ENCODE data around the gene ADAM33.

ADAM33 gene

DNA sequence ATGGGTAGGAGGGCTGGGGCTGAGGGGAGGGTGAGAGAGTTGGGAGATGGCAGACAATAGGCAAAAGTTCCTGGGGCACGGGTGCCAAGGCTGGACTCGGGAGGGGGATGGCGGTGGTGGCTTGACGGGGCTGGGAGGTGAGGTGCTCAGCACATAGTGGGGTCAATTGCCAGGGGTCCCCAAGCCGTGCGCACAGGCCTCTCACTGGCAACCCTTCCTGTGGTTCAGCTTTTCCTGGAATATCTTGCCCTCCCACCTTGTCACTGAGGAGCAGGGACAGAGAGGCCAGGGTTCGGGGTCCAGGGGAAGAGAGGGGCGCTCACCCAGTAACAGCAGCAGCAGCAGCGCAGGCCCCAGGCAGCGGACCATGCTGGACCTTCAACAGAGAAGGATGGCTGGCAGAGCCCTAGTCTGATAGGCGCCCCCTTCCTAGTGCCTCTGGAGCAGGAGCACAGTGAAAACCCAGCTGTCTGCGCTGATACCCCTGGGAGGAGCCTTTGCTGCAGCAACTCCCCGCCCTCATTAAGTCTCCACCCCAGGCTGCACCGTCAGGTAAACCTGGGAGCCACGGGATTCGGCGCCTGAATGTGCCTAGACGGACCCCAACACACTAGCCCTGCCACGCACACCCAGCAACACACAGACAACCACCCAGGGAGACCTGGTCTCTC, 18.6 kb downstream of the ADAM33 start, which contains the start of gene GFRA4:
TSS of gene GFRA4 (minus strand) at position 369 of the 671 bp plus-strand sequence. CDS start at position 369, 0 bp downstream.
- no peak for DNase-seq

DNA sequence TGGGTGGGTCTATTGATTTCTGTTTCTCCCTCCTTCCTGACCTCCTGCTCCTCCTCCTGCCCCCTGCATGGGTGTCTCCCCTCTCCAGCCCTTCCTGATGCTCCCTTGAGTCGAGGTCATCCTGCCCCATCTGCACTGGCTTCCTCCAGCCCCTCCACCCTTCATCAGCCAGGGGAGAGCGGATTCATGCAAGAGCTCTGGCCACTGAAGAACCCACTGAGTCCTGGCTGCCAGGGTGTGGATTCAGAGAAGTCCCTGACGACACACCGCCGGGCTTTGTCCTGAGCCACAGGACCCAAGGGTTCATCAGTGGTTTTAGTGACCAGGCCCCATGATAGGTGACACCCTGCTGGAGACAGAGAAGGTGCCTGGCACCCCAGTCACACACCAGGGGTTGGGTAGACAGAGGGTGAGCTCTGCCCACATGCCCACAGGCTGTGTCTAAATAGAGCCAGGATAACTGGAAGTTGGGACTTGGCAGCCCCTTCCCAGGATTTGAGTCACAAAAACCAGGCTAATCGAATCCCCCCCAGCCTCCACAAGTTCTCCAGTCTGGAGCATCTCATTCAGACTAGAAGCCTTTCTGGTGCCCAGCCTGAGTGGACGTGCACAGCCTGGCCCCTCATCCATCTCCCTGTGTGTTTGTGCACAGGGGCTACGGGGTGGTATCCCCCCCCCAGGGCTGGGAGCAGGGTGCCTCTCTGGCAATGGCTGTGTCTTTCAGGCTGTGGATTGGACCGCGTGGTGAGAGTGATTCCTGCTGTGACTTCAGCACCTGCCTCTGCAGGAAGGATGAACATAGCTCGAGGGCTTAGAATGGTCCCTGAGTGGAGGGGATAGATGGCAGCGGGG, 19.8 kb downstream of the ADAM33 start:
- no peak for DNase-seq

DNA sequence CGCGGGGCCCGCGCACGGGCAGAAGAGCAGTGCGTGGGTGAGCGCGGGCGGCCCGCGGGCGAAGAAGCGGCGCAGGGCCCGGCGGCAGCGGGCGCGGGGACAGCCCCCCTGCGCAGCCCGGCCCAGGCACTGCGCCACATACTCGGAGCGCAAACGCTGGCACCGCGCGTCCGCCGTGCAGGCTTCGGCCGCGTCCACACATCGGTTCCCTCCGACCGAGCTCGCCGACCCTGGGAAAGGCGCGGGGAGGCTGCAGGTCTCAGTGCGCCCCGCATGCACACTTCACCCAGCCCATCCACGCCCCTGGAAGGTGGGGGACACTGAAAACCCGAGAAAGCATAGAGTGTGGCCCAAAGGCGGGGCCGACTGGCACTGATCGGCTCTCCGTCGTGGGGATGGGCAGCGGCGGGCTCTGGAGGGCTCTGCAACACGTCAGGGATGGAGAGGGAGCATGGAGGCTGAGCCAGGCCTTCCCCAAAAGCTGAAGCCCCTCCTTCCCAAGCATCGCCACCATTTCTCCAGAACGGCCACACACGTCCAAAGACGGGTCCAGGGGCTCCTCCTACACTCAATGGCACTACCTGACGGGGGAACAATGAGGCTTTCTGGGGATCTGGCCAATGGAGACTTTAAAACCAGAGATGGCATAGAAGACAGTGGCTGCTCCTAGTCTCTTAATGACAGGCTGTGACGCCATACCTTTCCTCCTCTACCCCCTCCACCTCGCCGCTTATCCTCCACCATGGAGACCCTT, 20.6 kb downstream of the ADAM33 start:
- no peak for DNase-seq

DNA sequence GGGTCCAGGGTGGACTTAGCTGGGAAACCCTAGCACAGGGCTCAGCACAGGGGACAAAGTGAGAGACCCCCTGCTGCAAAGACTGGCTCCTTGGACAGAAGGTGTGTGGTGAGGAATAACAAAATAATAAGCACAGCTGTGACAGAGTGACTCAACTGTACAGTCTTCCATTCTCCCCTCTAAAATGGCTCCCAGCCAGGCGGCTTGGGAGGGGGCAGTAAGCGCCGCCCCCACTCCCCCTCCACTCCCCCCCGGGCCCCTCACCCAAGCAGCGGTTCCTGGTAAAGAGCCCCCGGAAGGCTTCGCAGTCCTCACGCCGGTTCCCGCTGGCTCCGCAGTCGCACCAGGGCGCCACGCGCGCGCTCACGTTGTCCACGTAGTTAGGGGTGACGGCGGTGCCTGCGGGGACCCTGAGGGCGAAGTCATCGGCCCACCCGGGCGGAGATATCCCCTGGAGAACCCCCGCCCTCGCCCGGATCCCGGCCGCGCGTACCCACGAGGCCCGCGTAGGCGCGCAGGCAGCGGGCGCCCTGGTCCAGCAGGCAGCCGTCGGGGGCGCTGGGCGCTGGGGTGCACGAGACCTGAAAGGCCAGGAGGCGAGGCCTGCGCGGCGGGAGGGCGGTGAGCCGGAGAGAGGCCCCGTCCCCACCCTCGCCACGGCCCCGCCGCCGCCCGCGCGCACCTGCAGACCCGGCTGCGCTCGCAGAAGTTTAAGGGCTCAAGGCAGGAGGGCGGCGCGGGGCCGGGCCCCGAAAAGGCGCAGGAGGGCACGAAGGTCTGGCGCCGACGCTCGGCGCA, 21.3 kb downstream of the ADAM33 start:
- no peak for DNase-seq

DNA sequence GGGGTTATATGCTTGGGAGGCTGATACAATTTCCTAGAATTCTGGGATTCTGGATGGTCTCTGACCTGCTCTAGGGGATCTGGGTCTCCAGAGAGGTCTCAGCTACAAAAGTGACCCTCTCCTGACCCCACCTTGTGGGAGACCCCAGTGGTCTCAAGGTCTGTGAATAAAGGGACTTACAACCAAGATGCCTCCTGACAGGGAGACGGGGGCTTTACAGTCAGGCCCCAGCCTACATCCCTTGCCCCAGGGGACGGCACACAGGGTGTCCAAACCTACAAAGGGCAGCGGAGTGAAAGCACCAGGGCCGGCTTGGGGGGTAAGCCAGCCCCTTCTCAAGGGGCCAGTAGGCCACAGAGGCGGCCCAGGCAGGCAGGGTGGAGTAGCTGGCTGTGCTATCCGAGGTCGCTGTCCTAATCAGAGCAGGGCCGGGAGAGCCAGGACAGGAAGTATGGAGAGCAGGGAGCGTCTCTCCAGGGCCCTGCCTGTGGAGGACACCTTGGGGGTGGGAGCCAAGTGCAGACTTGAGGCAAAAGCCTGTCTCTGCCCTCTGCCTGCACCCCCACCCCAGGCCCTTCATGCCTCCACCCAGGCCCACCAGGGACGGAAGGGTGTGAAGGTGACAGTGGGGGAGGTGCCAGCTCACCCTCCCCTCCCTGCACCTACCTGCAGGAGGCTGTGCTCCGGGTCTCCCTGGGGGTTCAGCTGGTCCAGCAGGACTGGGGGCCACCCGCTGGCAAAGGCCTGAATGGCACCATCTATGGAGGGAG, 22.1 kb downstream of the ADAM33 start:
- no peak for DNase-seq

DNA sequence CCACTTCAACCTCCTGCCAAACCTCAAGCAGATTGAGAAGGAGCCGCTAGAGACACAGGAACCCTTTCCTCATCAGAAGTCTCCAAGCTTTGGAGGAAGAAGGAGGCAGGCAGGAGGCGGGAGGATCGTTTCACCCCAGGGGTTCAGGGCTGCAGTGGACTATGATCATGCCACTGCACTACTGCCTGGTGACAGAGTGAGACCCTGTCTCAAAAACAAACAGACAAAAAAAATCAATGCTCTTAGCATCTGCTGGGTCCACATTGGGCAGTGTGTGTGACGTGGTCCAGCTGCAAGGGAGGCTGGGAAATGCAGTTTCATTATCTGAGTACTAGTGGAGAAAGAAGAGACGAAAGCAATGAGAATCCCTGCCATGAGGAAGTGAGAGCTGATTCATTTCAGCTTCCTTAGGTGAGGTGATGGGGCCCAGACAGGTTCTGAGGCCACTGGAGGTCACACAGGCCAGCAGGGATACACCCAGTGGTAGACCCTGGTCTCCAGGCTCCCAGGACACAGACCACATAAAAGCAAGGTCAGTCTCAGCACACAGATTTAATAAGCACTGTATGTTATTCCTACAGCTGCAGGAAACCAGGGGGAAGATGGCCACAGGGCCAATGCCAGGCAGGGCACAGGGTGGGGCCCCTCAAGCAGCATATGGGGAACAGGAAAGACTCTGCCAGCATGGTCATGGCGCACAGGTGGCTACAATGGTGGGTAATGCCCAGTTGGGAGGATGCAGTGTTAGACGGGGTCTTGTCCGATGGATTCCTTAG, 22.9 kb downstream of the ADAM33 start:
- no peak for DNase-seq

DNA sequence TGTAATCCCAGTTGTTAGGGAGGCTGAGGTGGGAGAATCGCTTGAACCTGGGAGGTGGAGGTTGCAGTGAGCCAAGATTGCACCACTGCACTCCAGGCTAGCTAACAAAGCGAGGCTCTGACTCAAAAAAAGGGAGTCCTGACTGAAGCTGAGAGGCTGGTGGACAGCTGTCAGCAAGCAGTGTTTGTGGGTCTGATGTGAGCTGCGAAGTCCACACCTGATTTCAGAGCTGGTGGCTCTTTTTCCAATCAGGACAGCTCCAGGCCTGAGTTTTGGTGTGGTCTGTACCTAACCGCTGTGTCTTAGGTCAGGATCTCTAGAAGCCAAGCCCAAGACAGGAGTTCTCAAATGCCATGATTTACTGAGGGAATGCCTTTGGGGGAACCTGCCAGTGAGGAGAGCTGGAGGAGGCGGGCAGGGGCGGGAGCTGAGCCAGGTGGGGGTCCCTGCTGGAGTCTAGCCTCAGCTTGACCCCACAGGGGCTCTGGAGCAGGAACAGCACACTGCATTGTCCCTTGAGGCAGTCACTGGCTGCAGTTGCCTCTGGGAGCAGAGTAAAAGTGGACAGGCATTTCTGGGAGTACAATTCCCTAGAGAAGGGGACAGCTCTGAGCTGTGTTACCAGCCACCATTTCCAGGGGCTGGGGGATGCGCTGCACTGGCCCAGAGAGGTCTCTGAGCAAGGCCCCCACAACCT, 23.6 kb downstream of the ADAM33 start:
- DNase-seq = no peak

DNA sequence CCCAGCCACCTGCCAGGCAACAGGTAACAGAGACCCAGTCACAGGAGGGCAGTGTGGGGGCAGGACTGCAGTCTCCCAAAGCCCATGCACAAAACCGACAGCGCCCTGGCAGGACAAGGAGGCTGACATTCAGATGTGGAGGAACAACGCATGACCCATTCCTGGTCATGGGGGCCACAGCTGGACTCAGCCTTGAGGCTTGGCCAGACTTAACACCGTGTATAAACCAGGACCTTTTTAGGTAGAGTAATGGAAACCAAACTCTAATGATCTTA, 26.7 kb downstream of the ADAM33 start:
- DNase-seq = no peak

DNA sequence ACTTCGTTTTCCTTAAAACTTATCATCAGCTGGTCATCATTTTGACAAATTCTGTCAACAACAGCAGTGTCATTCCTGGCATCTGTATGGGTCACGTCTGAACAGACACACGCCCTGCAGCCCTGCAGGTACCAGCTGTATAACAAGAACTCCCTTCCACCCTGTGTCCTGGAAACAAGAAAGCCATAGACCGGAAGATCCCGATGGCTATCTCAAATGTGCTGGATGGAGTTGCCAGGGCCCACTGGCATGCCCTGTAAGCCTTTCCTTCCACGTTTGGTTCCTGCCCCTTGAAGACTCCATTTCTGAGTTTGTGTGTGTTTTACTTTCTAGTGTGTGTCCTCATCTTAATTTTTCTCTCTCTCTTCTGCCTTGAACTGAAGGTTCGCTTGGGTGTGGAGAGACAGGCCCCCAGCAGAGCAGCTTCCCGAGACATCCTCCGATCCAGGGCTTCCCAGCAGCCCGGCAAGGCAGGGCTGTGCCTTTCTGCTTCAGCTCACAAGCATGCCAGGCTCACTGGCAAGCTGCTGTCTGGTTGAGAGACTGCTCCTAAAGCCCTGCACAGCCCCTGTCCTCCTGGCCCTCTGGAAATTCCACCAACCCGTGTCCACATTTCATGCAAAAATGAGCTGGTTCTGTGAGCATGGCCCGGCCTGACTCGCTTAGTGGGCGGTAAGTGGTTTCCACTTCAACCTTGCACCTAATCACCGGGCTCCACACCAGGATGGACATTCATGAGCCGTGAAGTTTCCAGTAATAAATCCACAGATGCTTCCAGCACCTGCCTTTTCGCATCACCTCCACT, 27.3 kb downstream of the ADAM33 start:
- no peak for DNase-seq

DNA sequence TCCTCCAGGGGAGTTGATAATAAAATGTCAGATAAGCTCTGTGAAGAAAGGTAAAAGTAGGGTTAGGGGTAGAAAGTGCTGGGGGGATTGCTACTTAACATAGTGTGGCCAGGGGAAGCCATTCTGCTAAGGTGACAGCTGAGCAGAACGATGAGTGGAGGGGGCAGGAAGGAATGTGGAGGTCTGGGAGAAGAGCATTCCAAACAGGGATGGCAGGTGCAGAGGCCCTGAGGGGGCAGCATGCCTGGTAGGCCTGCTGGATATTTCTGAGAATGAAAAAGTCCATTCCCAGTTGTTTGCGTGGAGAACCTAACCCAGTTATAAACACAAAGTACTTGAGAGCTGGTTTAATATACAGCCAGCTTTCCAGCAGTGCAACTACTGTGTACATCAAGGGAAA, 27.9 kb downstream of the ADAM33 start:
- no peak for DNase-seq

DNA sequence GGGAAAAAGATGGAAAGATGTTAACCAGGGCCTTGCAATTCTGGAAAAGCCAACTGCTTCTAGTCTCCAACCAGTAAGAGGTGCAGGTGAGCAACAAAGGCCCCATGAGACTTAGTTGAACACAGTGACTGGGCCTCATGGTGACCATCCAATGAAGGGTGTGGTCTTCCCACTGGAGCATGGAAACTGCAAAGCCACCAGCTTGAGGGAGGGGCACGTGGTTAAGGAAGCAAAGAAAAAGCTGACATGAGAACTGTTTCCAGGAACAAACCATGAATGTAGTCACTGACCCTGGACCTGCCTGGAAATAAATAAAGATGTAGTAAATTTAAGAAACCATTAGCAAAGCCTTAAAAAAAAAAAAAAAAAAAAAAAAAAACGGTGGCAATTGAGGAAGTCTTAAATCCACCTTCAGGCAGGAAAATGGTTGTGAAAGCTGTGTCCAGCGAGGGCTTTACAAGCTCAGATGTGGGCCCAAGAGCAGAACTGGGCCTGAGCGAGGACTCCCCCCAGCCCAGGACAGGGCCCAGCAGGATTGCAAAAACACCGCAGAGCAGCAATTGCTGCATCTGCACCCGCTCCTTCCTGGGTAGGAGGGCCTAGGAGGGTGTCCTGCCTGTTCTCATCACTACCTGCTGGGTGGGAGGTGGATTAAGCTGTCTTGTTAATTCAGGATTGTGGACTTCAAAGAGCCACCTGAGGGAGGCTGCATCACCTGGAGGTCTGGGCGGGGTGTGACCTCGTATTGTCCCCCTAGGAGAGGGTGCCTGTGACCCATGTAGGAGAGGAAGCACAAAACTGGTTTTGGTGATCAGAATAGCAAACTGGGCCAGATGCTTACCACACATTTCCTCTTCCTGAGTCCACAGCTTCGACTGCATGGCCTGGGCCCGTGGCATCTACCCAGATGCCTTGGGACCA, 28.9 kb downstream of the ADAM33 start:
- DNase-seq = no peak

DNA sequence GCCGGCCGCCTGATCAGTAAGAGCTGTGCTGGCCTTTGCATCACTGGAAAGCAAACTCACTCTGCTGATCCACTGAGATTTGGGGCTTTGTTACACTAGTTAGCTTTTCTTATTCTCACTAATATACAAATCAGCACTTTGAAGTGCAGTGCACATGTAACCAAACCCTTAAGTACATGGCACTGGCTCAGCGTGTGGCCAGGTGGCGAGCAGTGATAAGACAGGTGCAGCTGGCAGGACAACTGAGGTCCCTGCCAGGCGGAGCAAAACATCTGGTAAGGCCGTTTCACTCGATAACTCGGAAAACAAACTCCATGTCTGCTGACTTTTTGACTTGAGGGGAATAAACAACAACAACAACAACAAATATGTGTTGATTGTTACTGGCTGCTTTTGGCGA, 29.6 kb downstream of the ADAM33 start:
- no peak for DNase-seq

DNA sequence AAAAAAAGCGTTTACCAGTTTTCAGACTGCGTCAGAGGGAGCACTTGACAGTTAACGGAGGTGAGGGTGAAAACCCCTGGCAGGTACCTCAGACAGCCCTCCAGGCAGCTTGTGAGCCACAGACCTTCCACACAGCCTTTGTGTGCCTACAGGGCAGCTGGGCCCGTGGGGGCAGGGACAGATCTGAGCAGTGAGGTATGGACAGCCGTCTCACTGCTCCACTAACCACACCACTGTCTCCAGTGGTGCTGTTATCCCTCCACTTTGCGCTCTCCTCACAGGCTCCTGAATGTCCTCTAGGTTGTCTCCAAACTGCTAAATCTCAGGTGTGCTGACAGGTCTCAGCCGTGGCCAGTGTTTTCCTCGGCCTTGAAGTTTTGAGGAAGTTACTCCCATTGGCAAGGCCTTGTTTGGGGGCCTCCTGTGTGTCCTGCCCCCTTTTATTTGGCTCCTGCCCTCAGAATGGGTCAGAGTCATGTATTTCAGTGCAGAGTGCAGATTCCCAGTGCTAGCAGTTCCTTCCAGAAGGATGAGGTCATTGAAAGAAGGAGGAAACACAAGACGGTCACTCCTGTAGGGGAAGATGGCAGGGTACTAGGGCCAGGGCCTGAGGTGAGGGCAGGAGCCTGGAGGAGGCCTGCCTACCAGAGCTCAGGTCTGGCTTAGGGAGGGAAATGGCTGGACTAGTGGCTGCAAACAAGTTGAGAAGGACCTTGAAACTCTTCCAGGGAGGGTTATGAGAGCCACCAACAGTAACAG, 30.4 kb downstream of the ADAM33 start:
- no peak for DNase-seq

DNA sequence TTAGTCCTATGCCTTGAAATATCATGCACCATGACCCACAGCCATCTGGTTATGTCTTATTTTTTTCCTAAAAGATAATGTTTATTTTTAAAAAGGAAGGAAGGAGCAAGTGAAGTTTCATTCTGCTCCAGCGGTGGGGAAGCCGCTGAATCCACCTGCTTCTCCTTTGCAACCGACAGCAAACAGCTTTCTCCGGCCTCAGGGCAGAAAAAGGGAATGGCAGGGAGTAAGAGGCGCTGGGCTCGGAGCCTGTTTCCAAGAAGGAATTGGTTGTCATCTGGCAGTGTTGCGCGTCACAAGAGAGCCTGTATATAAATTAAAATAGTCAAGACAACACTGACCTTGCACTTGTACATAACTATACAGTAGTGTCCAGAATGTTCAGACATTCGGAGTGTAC, 32.9 kb downstream of the ADAM33 start:
- no peak for DNase-seq

DNA sequence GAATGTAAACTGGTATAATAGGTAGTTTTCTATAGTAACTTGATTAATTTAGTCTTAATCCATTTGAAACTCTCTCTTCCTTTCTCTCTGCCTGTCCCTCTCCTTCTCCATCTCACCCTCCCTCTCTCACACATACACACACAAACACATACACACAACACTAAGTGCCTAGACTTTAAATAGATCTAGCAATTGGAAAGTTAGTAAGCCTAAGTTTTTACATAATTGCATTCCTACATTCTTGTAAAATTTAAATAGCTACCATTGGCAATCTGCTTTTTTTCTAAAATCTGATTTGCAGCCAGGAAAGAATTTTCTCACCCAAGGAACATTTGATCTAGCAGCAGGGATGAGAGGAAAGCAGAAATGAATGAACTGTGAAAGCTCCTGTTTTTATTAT, 34.3 kb downstream of the ADAM33 start:
- no peak for DNase-seq

DNA sequence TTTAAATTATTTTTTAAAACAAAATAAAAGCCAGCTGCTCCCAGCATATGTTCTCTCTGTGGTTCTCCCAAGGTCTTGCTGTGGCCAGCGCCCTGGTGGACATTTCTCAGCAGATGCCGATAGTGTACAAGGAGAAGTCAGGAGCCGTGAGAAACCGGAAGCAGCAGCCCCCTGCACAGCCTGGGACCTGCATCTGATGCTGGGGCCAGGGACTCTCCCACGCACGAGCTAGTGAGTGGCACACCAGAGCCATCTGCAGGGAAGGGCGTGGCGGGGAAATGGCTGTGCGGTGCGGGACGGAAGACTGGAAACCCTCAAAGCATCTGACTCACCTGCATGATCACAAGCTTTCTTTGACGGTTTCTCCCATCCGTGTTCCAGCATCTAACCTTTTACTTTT, 35.2 kb downstream of the ADAM33 start:
- DNase-seq = no peak

DNA sequence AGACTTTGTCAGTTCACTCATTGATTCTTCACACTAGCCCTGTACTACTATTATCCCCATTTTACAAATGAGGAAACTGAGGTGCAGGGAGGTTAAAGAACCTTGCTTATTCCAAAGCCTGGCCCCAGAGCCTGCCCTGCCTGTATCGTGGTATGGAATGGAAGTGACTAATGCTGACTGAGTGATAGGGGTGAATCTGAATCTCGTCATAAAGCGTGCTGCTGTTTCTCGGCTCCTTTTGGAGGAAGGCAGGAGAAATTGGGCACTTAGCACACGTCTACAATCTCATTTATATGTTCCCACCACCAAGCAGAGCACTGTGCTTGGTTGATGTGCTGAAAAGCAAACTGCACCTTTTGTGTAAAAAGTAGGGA, 35.8 kb downstream of the ADAM33 start:
- no peak for DNase-seq

Measured in stimulated activated naive CD4-positive, alpha-beta T cell treated with Interleukin-2 at 50 U/mL for 16 hours (primary cell).